Measurements from ENCODE around the gene PDE7B. TPM values are rescaled to one million over a fixed set of nuclear protein-coding genes. Genes with fewer than 3 reads are reported as not detected.

Gene PDE7B
- total and polyA plus RNA-seq, 8 donors = 0.29 to 73.2 (median 5.0) TPM

GRCh38 chr6:136192902-136193301, 341.4 kb downstream of the PDE7B start:
- WGBS, 5 donors = 67 to 82% (median 81%) methylated on average over 6 of the region's 6 CpGs
- Histone ChIP-seq H3K9me3 (no peaks in the 10 kb centered on the region), H3K27ac (no peak overlapping the region), H3K4me3 (no peak overlapping the region), H3K36me3 (peaks cover 0 to 17% (median 9%) of the 10 kb centered on the region in 4 donors), H3K27me3 (no peaks in the 10 kb centered on the region), H3K4me1 (peaks cover 0 to 5% (median 0%) of the 10 kb centered on the region in 4 donors)
- DNase-seq = no peak
- no peak for TF ChIP-seq CTCF (IDR thresholded peaks at IDR 0.05)
- TF ChIP-seq EP300 (IDR thresholded peaks at IDR 0.05) = no peak
- TF ChIP-seq POLR2AphosphoS5 (IDR thresholded peaks at IDR 0.05) = no peak
- no peak for TF ChIP-seq POLR2A (IDR thresholded peaks at IDR 0.05)
- intact Hi-C loops (cut with DNase I; ENCODE audit: low total_unique reads) = no loop called here

- 67 to 72% (median 71%) methylated on average over 5 of the region's 5 CpGs for WGBS, 5 donors
- no peaks in the 10 kb centered on the region for H3K27me3 ChIP-seq
- DNase-seq = peak in 1 of 2 donors; percentile 16
- TF ChIP-seq CTCF (IDR thresholded peaks at IDR 0.05) = no peak
- no peaks in the 10 kb centered on the region for H3K36me3 ChIP-seq
- H3K4me1 ChIP-seq = peaks cover 0 to 4% (median 0%) of the 10 kb centered on the region in 4 donors
- H3K9me3 ChIP-seq = no peaks in the 10 kb centered on the region
- H3K4me3 ChIP-seq = no peak overlapping the region
- no peak overlapping the region for H3K27ac ChIP-seq
- intact Hi-C loops (cut with DNase I; ENCODE audit: low total_unique reads) = no loop called here
These were observed 350.2 kb downstream of the PDE7B start for GRCh38 chr6:136201732-136202131.

- H3K4me1 ChIP-seq = no peaks in the 10 kb centered on the region
- TF ChIP-seq POLR2A (IDR thresholded peaks at IDR 0.05) (no peak), EP300 (IDR thresholded peaks at IDR 0.05) (no peak), POLR2AphosphoS5 (IDR thresholded peaks at IDR 0.05) (no peak), CTCF (IDR thresholded peaks at IDR 0.05) (no peak)
- H3K27me3 ChIP-seq = no peaks in the 10 kb centered on the region
- no peak overlapping the region for H3K4me3 ChIP-seq
- intact Hi-C loops (cut with DNase I; ENCODE audit: low total_unique reads) = no loop called here
- DNase-seq = no peak
- H3K36me3 ChIP-seq = no peaks in the 10 kb centered on the region
- H3K9me3 ChIP-seq = no peaks in the 10 kb centered on the region
- 92 to 98% (median 93%) methylated on average over 4 of the region's 4 CpGs for WGBS, 5 donors
- no peak overlapping the region for H3K27ac ChIP-seq
These were observed 357.3 kb downstream of the PDE7B start for GRCh38 chr6:136208783-136209182.

GRCh38 chr6:136209496-136209895, 358.0 kb downstream of the PDE7B start:
- no peak overlapping the region for H3K4me3 ChIP-seq
- DNase-seq = no peak
- no peak overlapping the region for H3K27ac ChIP-seq
- no peaks in the 10 kb centered on the region for H3K9me3 ChIP-seq
- 91 to 99% (median 96%) methylated on average over 2 of the region's 2 CpGs for WGBS, 5 donors
- no peaks in the 10 kb centered on the region for H3K36me3 ChIP-seq
- H3K27me3 ChIP-seq = no peaks in the 10 kb centered on the region
- intact Hi-C loops (cut with DNase I; ENCODE audit: low total_unique reads) = no loop called here
- H3K4me1 ChIP-seq = no peaks in the 10 kb centered on the region
- TF ChIP-seq CTCF (IDR thresholded peaks at IDR 0.05) (no peak), POLR2AphosphoS5 (IDR thresholded peaks at IDR 0.05) (no peak), POLR2A (IDR thresholded peaks at IDR 0.05) (no peak), EP300 (IDR thresholded peaks at IDR 0.05) (no peak)
